Raji (cell line): Measurements from ENCODE around the gene PRX.

Experiments used
- POLR2A ChIP-seq: IDR thresholded peaks from 2 replicates; pipeline ENCODE4 v1.6.1; 2011; ENCODE audit warnings: low read depth, low read length, control low read depth; ENCODE audit not compliant: insufficient read depth

The PRX gene

DNA sequence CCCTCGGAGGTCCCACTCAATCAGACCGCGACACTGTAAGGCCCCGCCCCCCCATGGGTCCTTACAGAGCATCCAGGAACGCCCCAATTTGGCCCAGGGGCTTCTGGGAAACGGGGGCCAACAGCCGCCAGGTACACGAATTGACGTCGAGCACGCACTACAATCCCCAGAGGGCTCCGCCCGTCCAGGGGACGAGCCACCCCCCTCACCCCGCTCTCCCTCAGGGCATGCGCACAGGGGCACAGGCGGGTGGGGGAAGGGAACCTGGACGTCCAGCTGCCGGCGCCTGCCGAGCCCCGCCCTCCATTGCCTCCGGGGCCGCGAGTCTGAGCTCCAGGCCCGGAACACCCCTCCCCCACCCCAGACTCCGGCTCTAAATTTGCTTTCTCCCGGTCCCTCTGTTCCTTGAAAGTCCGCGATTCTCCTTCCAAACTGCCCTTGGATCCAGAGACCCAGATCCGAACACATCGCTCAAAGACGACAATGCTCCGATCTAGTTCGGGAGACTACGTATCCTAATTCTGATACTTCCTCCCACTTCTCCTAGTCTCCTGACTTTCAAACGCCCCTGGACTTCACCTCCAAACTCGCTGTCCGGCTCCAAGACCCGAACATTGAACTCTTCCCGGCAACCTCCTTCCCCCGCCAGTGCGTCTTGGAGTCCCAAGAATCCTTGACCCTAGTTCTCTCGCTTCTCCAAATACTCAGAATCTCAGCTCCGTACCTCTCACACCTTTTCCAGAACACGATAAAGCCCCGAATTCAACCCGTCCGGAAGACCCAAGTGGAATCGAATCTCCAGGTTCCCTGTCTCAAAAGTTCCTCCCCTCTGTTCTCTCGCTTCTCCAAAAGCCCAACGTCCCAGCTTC is 30.2 kb upstream of the PRX start:
- TF ChIP-seq POLR2A, result peak; percentile 34; the same call in 1 of the 2 replicates

DNA sequence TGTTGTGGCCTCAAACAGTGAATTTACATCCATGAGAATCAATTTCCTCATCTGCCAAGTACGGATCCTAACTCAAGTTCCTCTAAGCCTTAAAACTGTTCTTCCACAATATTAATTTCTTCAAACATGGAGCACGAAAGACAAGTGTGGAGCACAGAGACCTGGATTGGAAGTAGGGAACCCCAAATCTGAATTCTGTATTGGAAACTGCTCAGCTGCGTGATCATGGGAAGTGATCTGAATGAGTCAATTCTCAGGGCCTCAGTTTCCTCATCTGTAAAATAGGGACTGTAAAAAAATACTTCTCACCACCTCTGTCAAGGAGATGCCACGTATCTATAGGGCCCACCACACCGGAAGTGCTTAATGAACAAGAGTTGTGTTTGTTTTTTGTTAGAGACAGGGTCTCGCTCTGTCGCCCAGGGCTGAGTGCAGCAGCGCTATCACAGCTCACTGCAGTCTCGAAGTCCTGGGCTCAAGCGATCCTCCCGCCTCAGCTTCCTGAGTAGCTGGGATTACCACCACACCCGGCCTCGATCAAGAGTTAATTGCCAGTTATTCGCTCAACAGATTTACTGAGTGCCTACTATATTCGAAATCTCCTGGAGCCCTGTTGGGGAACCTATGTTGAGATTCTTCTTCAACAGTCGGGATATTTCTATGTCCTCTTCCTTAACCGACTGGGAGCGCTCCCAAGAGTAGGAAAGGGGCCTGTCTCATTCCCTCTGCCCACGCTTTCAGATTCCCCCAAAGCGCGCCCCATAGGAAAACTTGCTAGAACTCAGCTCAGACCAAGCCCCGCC is 29.4 kb upstream of the PRX start:
- peak; percentile 63 for TF ChIP-seq POLR2A

DNA sequence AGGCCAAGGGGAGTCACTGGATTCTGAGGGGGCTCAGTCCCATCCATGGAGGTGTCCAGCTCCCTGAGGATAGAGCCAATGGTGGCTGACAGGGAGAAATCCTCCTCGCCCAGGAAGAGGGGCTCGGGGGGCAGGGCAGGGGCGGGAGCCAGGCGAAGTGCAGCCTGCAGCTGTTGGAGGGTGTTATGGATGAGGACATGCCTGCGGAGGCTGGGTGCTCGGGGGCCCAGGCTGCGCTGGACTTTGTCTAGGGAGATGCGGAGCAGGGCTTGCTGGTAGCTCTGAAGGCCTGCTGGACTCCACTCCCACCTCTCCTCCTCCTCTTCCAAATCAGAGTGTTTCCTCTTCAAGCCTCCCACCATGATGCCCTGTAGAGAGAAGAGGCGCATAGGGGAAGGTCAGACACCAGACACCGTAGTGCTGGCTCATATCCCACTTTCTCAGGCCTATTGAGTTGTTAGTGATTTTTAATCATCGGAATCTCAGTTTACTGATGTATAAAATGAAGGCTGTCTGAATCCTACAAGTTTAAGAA is 28.6 kb upstream of the PRX start:
- TF ChIP-seq POLR2A, result no peak

DNA sequence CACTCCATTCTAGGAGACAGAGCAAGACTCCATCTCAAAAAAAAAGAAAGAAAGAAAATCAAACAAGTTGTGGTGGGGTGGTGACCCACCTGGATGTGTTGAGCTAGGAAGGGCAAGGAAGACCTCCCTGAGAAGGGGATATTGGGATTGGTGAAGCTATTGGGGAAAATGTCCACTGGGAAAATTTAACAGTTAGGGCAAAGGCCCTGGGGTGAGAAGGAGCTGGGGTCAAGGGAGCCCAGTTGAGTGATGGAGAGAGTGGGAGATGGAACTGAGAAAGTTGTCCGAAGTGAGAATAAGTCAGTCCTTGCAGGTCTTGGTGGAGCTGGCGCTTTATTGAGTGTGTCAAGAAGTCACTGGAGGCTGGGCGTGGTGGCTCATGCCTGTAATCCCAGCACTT is 25.1 kb upstream of the PRX start:
- no peak for TF ChIP-seq POLR2A

DNA sequence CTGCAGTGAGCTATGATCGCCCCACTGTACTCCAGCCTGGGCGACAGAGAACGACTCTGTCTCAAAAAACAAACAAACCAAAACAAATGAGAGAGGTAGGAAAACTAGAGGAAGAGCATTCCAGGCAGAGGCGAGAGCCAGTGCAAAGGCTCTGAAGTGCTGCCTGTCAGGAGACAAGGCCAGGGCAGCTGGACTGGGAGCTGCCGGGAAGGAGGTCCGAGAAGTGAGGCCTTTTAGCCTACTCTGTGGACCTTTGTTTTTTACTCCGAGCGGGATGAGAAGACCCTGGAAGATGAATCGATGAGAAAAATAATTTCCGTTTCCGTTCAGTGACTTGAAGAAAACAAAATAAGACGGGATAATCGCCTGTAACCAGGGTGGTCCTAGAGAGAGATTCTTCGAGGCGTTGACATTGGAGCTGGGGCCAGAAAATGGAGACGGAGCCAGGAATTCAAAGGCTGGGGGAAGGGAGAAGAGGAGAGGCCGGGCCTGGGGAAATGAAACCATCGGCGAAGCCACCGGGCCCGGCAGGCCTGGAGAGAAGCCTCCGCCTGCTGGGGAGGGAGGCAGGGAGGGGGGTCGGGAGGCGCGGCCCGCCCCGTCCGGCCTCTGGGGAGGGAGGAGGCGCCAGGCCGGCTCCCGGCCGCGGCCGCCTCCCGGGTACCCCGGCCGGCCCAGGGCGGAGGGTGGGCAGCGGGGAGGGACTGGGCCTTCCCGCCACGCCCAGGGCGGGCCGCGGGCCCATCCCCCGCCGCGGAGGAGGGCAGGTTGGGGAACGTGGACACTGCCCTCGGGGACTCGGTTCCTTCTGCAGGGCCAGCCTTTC is 20.4 kb upstream of the PRX start:
- TF ChIP-seq POLR2A, result no peak

GRCh38 chr19:40431698-40432097 is 18.5 kb upstream of the PRX start:
- TF ChIP-seq POLR2A, result no peak

GRCh38 chr19:40425450-40426287 is 12.5 kb upstream of the PRX start, which contains the start of gene SERTAD1:
SERTAD1 (minus strand) TSS chr19:40425992; CDS start chr19:40423546, 2,446 bp downstream.
- peak; percentile 99 for TF ChIP-seq POLR2A

- no peak for TF ChIP-seq POLR2A
Observed at GRCh38 chr19:40424637-40425449, 11.7 kb upstream of the PRX start.

GRCh38 chr19:40423938-40424337 is 10.8 kb upstream of the PRX start:
- TF ChIP-seq POLR2A, result no peak

DNA sequence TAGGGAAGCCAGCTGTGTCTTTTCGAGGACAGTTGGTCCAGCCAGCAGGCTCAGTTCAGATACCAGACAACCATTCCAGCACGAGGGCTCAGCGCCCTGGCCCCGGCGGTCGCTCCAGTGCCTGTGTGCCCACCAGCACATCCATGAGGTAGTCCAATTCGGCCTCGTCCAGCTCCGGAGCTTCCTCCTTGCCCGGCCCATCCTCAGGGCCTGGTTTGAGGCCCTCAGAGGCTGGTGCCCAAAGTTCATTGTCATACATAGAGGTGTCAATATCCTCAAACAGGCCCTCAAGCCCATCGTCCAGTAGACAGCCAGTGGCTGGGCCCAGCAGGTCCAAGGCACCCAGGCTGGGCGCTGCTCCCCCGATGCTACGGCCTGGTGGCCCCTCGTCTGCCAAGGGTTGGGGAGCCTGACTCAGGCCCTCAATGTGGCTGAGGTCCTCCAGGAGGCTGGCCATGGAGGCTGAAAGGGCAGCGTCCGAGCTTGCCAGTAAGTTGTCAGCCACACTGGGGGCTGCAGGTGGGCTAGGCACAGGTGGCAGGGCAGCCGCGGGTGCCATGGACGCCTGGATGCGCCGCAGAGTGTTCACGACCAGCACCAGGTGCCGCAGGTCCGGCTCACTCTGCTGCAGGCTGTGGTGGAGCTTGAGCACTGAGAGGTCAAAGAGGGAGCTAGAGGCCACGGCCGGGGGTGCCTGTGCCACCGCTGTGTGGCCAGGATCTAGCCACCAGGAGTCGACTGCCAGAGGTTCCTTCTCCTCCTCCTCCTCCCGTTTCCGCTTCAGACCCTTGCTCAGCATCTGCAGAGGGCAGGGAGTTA is 9.8 kb upstream of the PRX start:
- no peak for TF ChIP-seq POLR2A

DNA sequence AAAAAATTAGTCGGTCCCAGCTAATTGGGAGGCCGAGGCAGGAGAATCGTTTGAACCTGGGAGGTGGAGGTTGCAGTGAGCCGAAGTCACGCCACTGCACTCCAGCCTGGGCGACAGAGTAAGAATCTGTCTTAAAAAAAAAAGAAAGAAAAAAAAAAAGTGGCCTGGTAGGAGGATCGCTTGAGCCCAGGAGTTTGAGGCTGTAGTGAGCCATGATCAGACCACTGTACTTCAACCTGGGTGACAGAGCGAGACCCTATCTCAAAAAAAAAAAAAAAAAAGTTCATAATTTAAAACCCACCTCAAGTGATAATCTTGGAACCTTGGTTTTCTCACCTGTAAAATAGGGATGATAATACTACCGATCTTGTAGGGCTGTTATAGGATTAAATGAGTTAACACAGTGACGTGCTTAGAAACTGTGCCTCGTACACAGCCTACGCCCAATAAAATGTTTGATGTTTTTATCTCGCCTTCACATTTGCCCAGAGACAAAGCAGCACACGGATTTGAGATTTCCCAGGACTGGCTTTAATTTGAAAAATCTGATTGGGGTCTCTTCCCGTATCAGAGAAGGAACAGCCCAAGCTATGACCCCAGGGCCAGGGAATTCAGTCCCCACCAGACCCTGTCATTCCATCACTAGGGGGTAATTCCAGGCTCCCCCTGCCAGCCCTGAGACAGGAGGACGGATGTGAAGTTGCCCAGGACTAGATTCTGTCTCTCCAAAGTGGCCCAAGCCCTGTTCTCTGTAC is 9.0 kb upstream of the PRX start:
- TF ChIP-seq POLR2A, result no peak

- TF ChIP-seq POLR2A, result peak; percentile 67
Observed at GRCh38 chr19:40420766-40421765, 7.9 kb upstream of the PRX start.
